ENCODE results near the gene SCAPER.
"Not testable (repeated sequence)": the region's sequence is repeated elsewhere in the genome, so short reads cannot be mapped to it uniquely, and the experiment has no call there.

SCAPER gene

GRCh38 chr15:76772776-76773175, 132.4 kb downstream of the SCAPER start:
- DNase-seq, result no peak

DNA sequence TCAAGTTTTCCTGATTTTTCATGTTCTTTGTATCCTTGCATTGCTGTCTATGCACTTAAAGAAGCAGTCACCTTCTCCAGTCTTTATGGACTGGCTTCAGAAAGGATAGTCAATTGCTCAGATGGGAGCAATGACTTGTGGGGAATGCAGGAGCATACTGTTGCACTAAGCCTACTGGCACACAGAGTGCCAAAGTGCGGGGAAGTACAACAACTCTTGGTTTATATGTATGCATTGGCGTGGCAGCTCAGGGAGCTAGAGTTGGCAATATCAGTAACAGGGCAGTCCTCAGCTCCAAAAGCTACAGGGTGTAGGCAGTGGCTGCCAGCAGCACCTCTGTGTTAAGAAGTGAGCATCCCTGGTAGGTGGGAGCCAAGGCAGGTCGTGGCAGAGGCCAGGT, 141.1 kb downstream of the SCAPER start:
- DNase-seq, result no peak

GRCh38 chr15:76763554-76763953, 141.6 kb downstream of the SCAPER start:
- DNase-seq, result no peak

DNA sequence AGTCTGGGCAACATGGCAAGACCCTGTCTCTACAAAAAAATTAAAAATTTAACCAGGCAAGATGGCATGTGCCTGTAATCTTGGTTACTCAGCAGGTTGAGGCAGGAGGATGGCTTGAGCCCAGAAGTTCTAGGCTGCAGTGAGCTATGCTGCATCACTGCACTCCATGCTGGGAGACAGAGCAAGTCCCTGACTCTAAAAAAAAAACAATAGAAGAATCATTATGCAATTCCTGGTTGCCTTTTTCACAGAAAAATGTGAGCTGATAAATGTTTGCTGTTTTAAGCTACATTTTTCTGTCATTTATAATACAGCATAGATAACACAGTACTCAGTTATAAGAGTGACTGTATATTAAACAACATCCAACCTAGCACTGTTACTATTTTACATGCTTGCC, 148.8 kb downstream of the SCAPER start:
- no peak for DNase-seq

DNA sequence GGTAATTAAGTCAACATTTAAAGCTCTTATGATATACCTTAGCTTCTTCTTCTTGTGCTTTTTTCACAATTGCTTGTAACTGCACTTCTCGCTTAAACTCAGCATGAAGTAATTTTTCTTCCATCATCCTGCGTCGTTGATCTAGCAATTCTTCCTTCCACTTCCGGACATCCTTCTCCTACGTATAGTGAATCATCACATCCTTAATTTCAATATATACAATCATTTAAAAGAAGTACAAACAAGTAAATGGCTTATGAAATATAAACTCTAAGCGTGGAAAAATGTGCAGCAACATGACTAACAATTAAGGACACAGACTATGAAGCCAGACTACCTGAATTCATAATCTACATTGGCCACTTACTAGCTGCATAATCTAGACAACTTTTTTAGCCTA, 151.4 kb downstream of the SCAPER start:
- no peak for DNase-seq

DNA sequence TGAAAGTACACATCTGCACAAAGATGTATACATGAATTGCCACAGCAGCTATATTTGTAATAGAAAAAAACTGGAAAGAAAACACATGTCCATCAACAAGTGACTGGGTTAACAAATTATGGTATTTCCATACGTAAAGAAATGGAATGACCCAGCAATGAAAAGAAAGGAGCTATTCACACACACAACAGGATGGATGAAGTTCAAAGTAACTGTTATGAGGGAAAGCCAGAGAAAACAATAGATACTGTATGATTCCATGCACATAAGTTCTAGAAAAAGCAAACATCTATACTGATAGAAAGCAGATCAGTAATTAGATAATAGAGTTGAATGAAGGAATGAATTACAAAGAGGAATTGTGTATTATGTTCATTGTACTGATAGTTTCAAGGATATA, 152.0 kb downstream of the SCAPER start:
- no peak for DNase-seq

DNA sequence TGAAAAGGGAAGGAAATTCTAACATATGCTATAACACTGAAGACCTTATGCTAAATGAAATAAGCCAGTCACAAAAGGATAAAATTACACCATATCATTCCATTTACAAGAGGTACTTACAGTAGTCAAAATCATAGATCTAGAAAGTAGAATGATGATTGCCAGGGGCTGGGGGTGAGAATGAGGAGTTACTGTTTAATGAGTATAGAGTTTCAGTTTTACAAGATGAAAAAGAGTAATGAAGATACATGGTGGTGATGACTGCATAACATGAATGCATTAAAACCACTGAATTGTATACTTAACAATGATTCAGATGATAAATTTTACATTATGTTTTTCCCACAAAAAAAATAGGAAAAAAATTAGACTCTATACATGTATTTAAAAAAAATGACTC, 152.6 kb downstream of the SCAPER start:
- no peak for DNase-seq

DNA sequence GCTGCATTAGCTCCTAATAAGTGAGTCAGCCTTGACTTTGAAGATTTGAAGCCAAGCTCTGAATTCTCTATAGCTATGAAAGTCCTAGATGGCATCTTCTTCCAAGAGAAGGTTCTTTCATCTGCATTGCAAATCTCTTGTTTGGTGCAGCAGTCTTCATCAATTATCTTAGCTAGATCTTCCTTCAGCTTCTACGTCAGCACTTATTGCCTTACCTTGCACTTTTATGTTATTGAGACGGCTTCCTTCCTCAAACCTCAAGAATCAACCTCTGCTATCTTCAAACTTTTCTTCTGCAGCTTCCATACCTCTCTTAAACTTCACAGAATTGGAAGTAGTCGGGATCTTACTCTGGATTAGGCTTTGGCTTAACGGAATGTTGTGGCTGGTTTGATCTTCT, 167.6 kb downstream of the SCAPER start:
- no peak for DNase-seq

DNA sequence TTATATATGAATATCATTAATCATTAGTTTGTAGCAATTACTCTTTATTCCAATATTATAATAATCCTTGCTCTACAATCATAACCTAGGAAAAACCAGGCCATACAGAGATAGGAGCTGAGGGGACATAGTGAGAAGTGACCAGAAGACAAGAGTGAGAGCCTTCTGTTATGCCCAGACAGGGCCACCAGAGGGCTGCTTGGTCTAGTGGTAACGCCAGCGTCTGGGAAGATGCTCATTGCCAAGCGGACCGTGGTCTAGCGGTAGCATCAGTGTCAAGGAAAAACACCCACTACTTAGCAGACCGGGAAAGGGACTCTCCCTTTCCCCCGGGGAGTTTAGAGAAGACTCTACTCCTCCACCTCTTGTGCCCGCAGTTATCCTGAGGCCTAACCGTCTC, 172.8 kb downstream of the SCAPER start:
- DNase-seq, result not testable (repeated sequence)

- no peak for DNase-seq
Measured at GRCh38 chr15:76730262-76730661, 174.9 kb downstream of the SCAPER start.

DNA sequence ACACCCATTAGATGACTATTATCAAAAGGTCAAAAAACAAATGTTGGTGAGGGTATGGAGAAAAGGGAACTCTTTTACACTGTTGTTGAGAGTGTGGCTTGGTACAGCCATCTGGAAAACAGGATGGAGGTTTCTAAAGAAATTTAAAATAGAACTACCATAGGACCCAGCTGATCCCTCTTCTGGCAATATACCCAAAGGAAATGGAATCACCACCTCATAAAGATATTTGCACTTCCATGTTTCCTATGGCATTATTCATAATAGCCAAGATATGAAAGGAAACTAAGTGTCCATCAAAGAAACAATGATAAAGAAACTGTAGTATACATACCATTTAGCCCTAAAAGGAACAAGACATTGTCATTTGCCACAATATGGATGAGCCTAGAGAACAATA, 186.3 kb downstream of the SCAPER start:
- no peak for DNase-seq

GRCh38 chr15:76714950-76715349, 190.2 kb downstream of the SCAPER start:
- DNase-seq, result no peak

- DNase-seq, result no peak
Measured at GRCh38 chr15:76711351-76711827, 193.8 kb downstream of the SCAPER start.

DNA sequence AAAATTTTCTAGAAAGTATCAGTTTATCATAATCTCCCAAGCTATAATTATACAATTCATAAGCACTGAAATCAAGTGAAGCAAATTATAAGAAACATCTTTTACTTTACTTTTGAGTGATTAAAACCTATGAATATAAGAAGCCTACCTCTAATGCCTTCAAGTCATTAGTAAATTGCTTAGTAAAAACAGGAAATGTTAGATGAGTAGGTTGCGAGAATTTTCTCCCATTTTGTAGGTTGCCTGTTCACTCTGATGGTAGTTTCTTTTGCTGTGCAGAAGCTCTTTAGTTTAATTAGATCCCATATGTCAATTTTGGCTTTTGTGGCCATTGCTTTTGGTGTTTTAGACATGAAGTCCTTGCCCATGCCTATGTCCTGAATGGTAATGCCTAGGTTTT, 201.1 kb downstream of the SCAPER start:
- not testable (repeated sequence) for DNase-seq

DNA sequence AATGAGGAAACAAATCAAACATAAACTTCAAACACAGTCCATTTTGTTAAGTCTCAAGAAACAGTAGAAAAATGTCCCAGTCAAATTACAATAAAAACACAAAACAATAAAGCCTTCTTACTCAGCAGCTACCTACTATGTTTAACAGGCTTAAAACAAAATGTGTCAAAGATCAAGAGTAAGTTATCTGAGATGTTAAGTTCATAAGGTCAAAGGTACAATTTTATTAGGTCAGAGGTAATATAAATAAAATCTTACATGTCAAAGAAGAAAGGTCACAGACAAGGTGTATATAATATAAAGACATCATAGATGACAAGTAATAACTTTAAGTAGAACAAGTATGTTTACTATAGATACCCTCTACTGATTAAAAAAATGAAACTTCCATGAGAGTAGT, 208.3 kb downstream of the SCAPER start:
- DNase-seq, result no peak

GRCh38 chr15:76692546-76692945, 212.6 kb downstream of the SCAPER start:
- not testable (repeated sequence) for DNase-seq

DNA sequence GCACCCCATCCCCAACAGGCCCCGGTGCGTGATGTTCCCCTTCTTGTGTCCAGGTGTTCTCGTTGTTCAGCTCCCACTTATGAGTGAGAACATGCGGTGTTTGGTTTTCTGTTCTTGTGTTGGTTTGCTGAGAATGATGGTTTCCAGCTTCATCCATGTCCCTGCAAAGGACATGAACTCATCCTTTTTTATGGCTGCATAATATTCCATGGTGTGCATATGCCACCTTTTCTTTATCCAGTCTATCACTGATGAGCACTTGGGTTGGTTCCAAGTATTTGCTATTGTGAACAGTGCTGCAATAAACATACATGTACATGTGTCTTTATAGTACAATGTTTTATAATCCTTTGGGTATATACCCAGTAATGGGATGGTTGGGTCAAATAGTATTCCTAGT, 217.5 kb downstream of the SCAPER start:
- not testable (repeated sequence) for DNase-seq

DNA sequence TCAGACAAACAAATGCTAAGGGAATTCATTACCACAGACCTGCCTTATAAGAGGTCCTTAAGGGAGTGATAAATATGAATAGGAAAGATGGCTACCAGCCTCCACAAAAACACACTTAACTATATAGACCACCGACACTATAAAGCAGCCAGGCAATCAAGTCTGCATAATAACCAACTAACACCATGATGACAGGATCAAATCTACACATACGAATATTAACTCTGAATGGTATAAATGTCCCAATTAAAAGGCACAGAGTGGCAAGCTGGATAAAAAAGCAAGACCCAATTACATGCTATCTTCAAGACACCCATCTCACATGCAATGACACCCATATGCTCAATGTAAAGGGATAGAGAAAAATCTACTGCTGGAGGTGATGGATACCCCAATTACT, 221.1 kb downstream of the SCAPER start:
- no peak for DNase-seq

GRCh38 chr15:76682833-76683232, 222.3 kb downstream of the SCAPER start:
- DNase-seq, result no peak

DNA sequence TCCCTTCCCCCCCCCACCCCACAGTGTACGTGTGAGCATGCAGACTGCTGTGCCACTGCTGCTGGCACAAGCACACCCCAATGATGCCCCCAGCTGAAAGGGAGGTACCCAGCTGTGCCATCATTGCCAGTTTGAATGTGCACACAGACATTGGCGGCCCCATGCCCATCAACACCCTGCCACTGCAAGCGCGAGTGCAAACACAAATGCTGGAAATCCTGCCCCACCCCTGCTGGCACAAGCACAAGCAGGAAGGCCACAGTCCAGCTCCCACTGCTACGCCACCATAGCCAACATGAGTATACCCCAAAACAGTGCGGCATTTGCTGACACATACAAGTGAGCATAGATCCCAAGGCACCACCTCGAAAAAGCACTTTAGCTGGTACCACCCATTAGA, 222.9 kb downstream of the SCAPER start:
- no peak for DNase-seq

DNA sequence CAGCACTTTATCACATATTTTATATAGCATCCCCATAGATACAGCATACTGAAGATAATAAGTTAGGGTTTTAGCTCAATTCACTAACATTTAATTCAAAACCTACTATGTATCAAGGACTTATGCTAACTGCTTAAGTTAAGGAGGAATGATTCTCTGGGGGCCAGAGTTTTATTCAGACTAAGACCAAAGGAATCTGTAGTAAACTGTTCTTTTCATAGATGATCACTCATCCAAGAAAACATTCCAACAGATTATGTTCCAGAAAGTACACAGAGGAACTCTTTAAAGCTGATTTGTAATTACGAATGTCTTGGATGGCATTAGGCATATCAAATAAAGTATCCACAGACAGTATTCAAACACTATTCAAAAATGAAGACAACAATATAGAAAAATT, 226.4 kb downstream of the SCAPER start:
- no peak for DNase-seq

DNA sequence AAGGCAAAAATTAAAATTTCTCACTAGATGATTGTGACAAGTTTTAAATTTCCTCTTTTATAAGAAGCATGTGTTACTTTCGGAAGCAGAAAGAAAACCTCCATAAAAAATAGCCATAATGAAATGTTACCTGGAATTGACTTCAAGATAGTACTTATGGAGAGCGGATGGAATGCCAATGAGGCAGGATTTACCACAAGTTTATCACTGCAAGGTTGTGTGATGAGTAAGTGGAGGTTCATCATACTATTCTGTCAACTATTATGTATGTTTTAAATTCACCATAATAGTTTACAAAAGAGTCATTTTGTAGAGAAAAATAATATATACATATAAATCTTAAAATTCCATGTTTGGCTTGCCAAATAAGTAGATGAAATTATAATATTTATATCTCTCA, 230.3 kb downstream of the SCAPER start:
- DNase-seq, result no peak

GRCh38 chr15:76669521-76670207, 235.5 kb downstream of the SCAPER start:
- no peak for DNase-seq

- no peak for DNase-seq
Measured at GRCh38 chr15:76668900-76669299, 236.2 kb downstream of the SCAPER start.

DNA sequence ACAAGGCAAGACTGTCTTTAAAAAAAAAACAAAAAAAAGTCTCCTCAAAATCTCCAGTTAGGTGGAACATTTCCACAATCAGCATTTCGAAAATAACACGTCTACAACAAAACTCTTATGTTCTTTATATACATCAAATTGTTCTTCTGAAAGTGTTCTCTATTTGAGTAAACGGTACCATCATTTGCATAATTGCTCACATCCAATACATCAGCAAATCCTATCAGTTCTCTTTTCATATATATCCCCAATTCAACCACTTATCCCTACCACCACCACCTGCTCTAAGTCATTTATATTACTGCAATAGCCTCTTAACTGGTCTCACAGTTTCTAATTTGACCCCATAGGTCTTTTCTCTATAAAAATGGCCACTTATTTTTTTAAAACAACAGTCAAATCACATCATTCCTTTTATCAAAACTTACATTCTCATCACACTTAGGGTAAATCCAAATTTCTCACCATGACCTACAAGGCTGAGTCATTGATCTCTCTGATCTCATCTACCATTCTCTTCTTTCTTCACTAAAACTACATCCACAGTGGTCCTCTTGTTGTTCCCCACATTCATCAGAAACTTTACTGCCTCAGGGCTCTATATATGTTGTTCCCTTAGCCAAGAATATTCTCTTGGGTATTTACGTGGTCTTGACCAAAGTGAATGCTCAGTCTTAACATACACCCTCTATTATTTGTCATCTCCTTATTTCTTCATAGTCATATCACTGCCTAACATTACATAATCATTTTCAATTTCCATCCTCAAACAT, 237.0 kb downstream of the SCAPER start:
- DNase-seq, result no peak
